HCT116 (cell line): ENCODE measurements around the gene SLC25A13.

Experiments used
- ATF3 ChIP-seq: IDR thresholded peaks from 2 replicates; pipeline ENCODE4 v1.6.1; 2012
- CEBPB ChIP-seq: IDR thresholded peaks from 2 replicates; pipeline ENCODE4 v1.6.1; 2012; ENCODE audit warnings: low read depth
- EZH2 ChIP-seq: fragments of 200-600 bp; sonication (generic); IDR thresholded peaks from 2 replicates; pipeline ENCODE4 v1.6.1; 2017; ENCODE audit warnings: antibody characterized with exemption, mixed run types
- EZH2phosphoT487 ChIP-seq: fragments of 200-600 bp; IDR thresholded peaks from 2 replicates; pipeline ENCODE4 v1.6.1; 2018; ENCODE audit warnings: antibody characterized with exemption, borderline replicate concordance
- JUND ChIP-seq: IDR thresholded peaks from 2 replicates; pipeline ENCODE4 v1.6.1; 2012
- POLR2A ChIP-seq: IDR thresholded peaks from 2 replicates; pipeline ENCODE4 v1.7.0; 2011; ENCODE audit warnings: borderline replicate concordance; ENCODE audit not compliant: insufficient read depth, insufficient read length; ENCODE audit errors: extremely low read depth
- POLR2AphosphoS5 ChIP-seq: IDR thresholded peaks from 2 replicates; pipeline ENCODE4 v1.6.1; 2011; ENCODE audit warnings: mild to moderate bottlenecking, low read depth, low read length, moderate library complexity
- RAD21 ChIP-seq: IDR thresholded peaks from 2 replicates; pipeline ENCODE4 v1.6.1; 2012; ENCODE audit warnings: low read depth, mild to moderate bottlenecking
- REST ChIP-seq: IDR thresholded peaks from 2 replicates; pipeline ENCODE4 v1.6.1; 2012; ENCODE audit warnings: low read depth
- TCF7L2 ChIP-seq: IDR thresholded peaks from 2 replicates; pipeline ENCODE4 v1.7.0; 2011; ENCODE audit warnings: borderline replicate concordance, inconsistent platforms; ENCODE audit not compliant: insufficient read depth, insufficient read length; ENCODE audit errors: extremely low read depth
- ZNF274 ChIP-seq: fragments of 200-500 bp; sonication (Bioruptor generic); IDR thresholded peaks from 2 replicates; pipeline ENCODE4 v1.6.1; 2014; ENCODE audit warnings: mild to moderate bottlenecking, low read depth, low read length, inconsistent platforms
- TF ChIP-seq, protein P1 (sequence below), 3 experiments: fragments of 200-600 bp in 1 of 3; sonication (generic) in 1 of 3; IDR thresholded peaks in 2 of 3; conservative IDR thresholded peaks in 1 of 3; 2 replicates each; pipeline ENCODE4 v1.5.1; 2012 to 2017; ENCODE audit warnings: low read depth in 2 of 3, low read length in 2 of 3, antibody characterized with exemption in 1 of 3, borderline replicate concordance in 1 of 3, control low read depth in 1 of 3, mild to moderate bottlenecking in 1 of 3, mixed read lengths in 1 of 3, mixed run types in 1 of 3, moderate library complexity in 1 of 3; ENCODE audit not compliant: insufficient read depth in 1 of 3
- TF ChIP-seq, protein P2 (sequence below): IDR thresholded peaks from 2 replicates; pipeline ENCODE4 v1.6.1; 2011; ENCODE audit warnings: mild to moderate bottlenecking, low read length, moderate library complexity; ENCODE audit not compliant: insufficient replicate concordance; ENCODE audit errors: extremely low read depth
- TF ChIP-seq, protein P3 (sequence below): IDR thresholded peaks from 2 replicates; pipeline ENCODE4 v1.6.1; 2012

- TF ChIP-seq, protein P1, sequence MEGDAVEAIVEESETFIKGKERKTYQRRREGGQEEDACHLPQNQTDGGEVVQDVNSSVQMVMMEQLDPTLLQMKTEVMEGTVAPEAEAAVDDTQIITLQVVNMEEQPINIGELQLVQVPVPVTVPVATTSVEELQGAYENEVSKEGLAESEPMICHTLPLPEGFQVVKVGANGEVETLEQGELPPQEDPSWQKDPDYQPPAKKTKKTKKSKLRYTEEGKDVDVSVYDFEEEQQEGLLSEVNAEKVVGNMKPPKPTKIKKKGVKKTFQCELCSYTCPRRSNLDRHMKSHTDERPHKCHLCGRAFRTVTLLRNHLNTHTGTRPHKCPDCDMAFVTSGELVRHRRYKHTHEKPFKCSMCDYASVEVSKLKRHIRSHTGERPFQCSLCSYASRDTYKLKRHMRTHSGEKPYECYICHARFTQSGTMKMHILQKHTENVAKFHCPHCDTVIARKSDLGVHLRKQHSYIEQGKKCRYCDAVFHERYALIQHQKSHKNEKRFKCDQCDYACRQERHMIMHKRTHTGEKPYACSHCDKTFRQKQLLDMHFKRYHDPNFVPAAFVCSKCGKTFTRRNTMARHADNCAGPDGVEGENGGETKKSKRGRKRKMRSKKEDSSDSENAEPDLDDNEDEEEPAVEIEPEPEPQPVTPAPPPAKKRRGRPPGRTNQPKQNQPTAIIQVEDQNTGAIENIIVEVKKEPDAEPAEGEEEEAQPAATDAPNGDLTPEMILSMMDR (IDR thresholded peaks at IDR 0.05 in 2 of 3, conservative IDR thresholded peaks at IDR 0.05 in 1 of 3; ENCODE audit: borderline replicate concordance in 1 of 3, insufficient read depth in 1 of 3, low read depth in 2 of 3, low read length in 2 of 3) = no peak
- TF ChIP-seq POLR2AphosphoS5 (no peak), REST (no peak), POLR2A (no peak), RAD21 (no peak), JUND (no peak), EZH2 (no peak), ATF3 (no peak), EZH2phosphoT487 (no peak), TCF7L2 (no peak), CEBPB (no peak), ZNF274 (no peak)
- TF ChIP-seq, protein P2, sequence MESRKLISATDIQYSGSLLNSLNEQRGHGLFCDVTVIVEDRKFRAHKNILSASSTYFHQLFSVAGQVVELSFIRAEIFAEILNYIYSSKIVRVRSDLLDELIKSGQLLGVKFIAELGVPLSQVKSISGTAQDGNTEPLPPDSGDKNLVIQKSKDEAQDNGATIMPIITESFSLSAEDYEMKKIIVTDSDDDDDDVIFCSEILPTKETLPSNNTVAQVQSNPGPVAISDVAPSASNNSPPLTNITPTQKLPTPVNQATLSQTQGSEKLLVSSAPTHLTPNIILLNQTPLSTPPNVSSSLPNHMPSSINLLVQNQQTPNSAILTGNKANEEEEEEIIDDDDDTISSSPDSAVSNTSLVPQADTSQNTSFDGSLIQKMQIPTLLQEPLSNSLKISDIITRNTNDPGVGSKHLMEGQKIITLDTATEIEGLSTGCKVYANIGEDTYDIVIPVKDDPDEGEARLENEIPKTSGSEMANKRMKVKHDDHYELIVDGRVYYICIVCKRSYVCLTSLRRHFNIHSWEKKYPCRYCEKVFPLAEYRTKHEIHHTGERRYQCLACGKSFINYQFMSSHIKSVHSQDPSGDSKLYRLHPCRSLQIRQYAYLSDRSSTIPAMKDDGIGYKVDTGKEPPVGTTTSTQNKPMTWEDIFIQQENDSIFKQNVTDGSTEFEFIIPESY = no peak
- TF ChIP-seq, protein P3, sequence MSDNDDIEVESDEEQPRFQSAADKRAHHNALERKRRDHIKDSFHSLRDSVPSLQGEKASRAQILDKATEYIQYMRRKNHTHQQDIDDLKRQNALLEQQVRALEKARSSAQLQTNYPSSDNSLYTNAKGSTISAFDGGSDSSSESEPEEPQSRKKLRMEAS = no peak
Measured at GRCh38 chr7:96344236-96344635, 22.3 kb upstream of the SLC25A13 start.
